Measurements from ENCODE around the gene TRABD2B.

Gene TRABD2B

GRCh38 chr1:47844558-47844955 lies 152.6 kb downstream of the TRABD2B start:
- Histone ChIP-seq H3K27me3 (ENCODE audit: insufficient read depth, poor library complexity, severe bottlenecking) (no peaks in the 10 kb centered on the region), H3K4me3 (ENCODE audit: severe bottlenecking) (no peak overlapping the region), H3K9me3 (ENCODE audit: severe bottlenecking) (no peaks in the 10 kb centered on the region), H3K27ac (ENCODE audit: poor library complexity, severe bottlenecking) (no peak overlapping the region), H3K36me3 (ENCODE audit: low read depth) (no peaks in the 10 kb centered on the region), H3K4me1 (ENCODE audit: insufficient read depth, poor library complexity, severe bottlenecking) (no peaks in the 10 kb centered on the region)
- TF ChIP-seq, protein P1, sequence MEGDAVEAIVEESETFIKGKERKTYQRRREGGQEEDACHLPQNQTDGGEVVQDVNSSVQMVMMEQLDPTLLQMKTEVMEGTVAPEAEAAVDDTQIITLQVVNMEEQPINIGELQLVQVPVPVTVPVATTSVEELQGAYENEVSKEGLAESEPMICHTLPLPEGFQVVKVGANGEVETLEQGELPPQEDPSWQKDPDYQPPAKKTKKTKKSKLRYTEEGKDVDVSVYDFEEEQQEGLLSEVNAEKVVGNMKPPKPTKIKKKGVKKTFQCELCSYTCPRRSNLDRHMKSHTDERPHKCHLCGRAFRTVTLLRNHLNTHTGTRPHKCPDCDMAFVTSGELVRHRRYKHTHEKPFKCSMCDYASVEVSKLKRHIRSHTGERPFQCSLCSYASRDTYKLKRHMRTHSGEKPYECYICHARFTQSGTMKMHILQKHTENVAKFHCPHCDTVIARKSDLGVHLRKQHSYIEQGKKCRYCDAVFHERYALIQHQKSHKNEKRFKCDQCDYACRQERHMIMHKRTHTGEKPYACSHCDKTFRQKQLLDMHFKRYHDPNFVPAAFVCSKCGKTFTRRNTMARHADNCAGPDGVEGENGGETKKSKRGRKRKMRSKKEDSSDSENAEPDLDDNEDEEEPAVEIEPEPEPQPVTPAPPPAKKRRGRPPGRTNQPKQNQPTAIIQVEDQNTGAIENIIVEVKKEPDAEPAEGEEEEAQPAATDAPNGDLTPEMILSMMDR (IDR thresholded peaks at IDR 0.05; ENCODE audit: poor library complexity, severe bottlenecking): no peak
- ATAC-seq (ENCODE audit: low read depth) (no peak), DNase-seq (ENCODE audit: low spot score) (no peak)

- DNase-seq (ENCODE audit: low spot score): no peak
- ATAC-seq (ENCODE audit: low read depth): no peak
Observed at GRCh38 chr1:47843781-47844557, 153.2 kb downstream of the TRABD2B start.

GRCh38 chr1:47843059-47843458 lies 154.1 kb downstream of the TRABD2B start:
- no peaks in the 10 kb centered on the region for H3K36me3 ChIP-seq (ENCODE audit: low read depth)
- no peak overlapping the region for H3K4me3 ChIP-seq (ENCODE audit: severe bottlenecking)
- H3K4me1 ChIP-seq (ENCODE audit: insufficient read depth, poor library complexity, severe bottlenecking): no peaks in the 10 kb centered on the region
- H3K9me3 ChIP-seq (ENCODE audit: severe bottlenecking): no peaks in the 10 kb centered on the region
- ATAC-seq (ENCODE audit: low read depth) (no peak), DNase-seq (ENCODE audit: low spot score) (no peak)
- TF ChIP-seq, protein P1 (IDR thresholded peaks at IDR 0.05; ENCODE audit: poor library complexity, severe bottlenecking): no peak
- H3K27me3 ChIP-seq (ENCODE audit: insufficient read depth, poor library complexity, severe bottlenecking): no peaks in the 10 kb centered on the region
- no peak overlapping the region for H3K27ac ChIP-seq (ENCODE audit: poor library complexity, severe bottlenecking)

More at GRCh38 chr1:47843781-47844557, 153.2 kb downstream of the TRABD2B start:
- no peaks in the 10 kb centered on the region for H3K4me1 ChIP-seq (ENCODE audit: insufficient read depth, poor library complexity, severe bottlenecking)
- H3K36me3 ChIP-seq (ENCODE audit: low read depth): no peaks in the 10 kb centered on the region
- no peak overlapping the region for H3K4me3 ChIP-seq (ENCODE audit: severe bottlenecking)
- no peaks in the 10 kb centered on the region for H3K9me3 ChIP-seq (ENCODE audit: severe bottlenecking)
- no peak overlapping the region for H3K27ac ChIP-seq (ENCODE audit: poor library complexity, severe bottlenecking)
- no peaks in the 10 kb centered on the region for H3K27me3 ChIP-seq (ENCODE audit: insufficient read depth, poor library complexity, severe bottlenecking)
- TF ChIP-seq, protein P1 (IDR thresholded peaks at IDR 0.05; ENCODE audit: poor library complexity, severe bottlenecking): no peak

DNA sequence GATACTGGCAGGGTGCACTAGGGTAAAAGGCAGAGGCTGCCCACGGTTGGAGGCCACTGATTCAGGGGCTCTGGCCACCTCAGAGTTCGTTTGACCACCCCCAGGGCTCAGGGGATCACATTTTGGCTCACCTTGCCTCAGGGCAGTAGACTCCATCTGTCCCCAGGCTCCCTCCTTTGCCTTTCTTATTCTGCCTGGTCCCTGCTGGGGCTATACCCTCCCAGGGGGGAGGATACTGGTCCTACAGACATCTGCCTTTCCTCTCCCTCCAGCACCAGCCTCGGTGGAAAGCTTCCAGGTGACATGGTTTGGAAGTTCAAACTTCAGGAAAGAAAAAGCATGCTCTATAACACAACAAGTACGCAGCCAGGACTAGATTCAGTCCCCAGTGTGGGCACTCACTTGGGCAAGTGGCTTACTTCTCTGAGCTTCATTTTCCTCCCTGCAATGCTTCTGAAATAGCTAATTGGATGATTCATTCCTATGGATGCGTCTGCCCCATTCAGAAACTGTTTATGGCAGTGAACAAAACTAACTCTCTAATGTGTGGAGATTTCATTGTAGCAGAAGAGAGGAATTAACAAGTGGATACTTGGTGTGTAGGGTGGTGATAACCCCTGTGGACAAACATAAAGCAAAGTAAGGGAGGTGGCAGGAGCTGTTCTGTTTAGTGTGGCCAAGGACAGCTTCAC lies 154.8 kb downstream of the TRABD2B start:
- Histone ChIP-seq H3K27ac (ENCODE audit: poor library complexity, severe bottlenecking) (no peak overlapping the region), H3K36me3 (ENCODE audit: low read depth) (no peaks in the 10 kb centered on the region), H3K4me1 (ENCODE audit: insufficient read depth, poor library complexity, severe bottlenecking) (no peaks in the 10 kb centered on the region), H3K4me3 (ENCODE audit: severe bottlenecking) (no peak overlapping the region), H3K9me3 (ENCODE audit: severe bottlenecking) (no peaks in the 10 kb centered on the region), H3K27me3 (ENCODE audit: insufficient read depth, poor library complexity, severe bottlenecking) (no peaks in the 10 kb centered on the region)
- no peak for DNase-seq (ENCODE audit: low spot score)
- no peak for ATAC-seq (ENCODE audit: low read depth)
- TF ChIP-seq, protein P1 (IDR thresholded peaks at IDR 0.05; ENCODE audit: poor library complexity, severe bottlenecking): no peak

- Histone ChIP-seq H3K27ac (ENCODE audit: poor library complexity, severe bottlenecking) (no peak overlapping the region), H3K4me1 (ENCODE audit: insufficient read depth, poor library complexity, severe bottlenecking) (no peaks in the 10 kb centered on the region), H3K9me3 (ENCODE audit: severe bottlenecking) (no peaks in the 10 kb centered on the region), H3K4me3 (ENCODE audit: severe bottlenecking) (no peak overlapping the region), H3K27me3 (ENCODE audit: insufficient read depth, poor library complexity, severe bottlenecking) (no peaks in the 10 kb centered on the region), H3K36me3 (ENCODE audit: low read depth) (no peaks in the 10 kb centered on the region)
- ATAC-seq (ENCODE audit: low read depth): no peak
- TF ChIP-seq, protein P1 (IDR thresholded peaks at IDR 0.05; ENCODE audit: poor library complexity, severe bottlenecking): no peak
- peak; percentile 16 for DNase-seq (ENCODE audit: low spot score)
Observed at GRCh38 chr1:47841356-47841755, 155.8 kb downstream of the TRABD2B start.

Data from RWPE2 (cell line).